HL-60 (cell line): Measurements from ENCODE around the gene PRPF6.

Experiments
- DNase-seq, 2 experiments: peaks; one replicate each; pipeline ENCODE4 v3.0.0-alpha.2; 2010 to 2020; ENCODE audit warnings: low read depth in 1 of 2, low spot score in 1 of 2
- H3K27ac ChIP-seq: fragments of 250-450 bp; sonication (Bioruptor Pico); replicated peaks from 2 replicates; pipeline ENCODE4 v1.5.1; 2020; ENCODE audit warnings: mild to moderate bottlenecking, moderate library complexity
- H3K27me3 ChIP-seq: fragments of 250-450 bp; sonication (Bioruptor Pico); 2 replicates; pipeline ENCODE4 v1.5.1; 2021; ENCODE audit warnings: mild to moderate bottlenecking, moderate library complexity; ENCODE audit not compliant: insufficient read depth, poor library complexity, severe bottlenecking
- H3K4me3 ChIP-seq: replicated peaks from 2 replicates; pipeline ENCODE4 v1.5.1; 2011; ENCODE audit warnings: mild to moderate bottlenecking, control low read depth, low read length; ENCODE audit not compliant: insufficient read depth
- GABPA ChIP-seq: IDR thresholded peaks from 2 replicates; pipeline ENCODE4 v1.6.1; 2012; ENCODE audit warnings: low read depth
- POLR2AphosphoS5 ChIP-seq: IDR thresholded peaks from 2 replicates; pipeline ENCODE4 v1.6.1; 2012; ENCODE audit warnings: low read depth
- SPI1 ChIP-seq: IDR thresholded peaks from 2 replicates; pipeline ENCODE4 v1.6.1; 2012; ENCODE audit warnings: low read depth, mild to moderate bottlenecking, borderline replicate concordance
- TF ChIP-seq, protein P1 (sequence below): IDR thresholded peaks from 2 replicates; pipeline ENCODE4 v1.6.1; 2012; ENCODE audit warnings: low read depth; ENCODE audit not compliant: insufficient replicate concordance
- TF ChIP-seq, protein P2 (sequence below): IDR thresholded peaks from one replicate; pipeline ENCODE4 v1.5.1; 2011; ENCODE audit warnings: low read length, control low read depth, inconsistent platforms; ENCODE audit not compliant: insufficient read depth

The PRPF6 gene

DNA sequence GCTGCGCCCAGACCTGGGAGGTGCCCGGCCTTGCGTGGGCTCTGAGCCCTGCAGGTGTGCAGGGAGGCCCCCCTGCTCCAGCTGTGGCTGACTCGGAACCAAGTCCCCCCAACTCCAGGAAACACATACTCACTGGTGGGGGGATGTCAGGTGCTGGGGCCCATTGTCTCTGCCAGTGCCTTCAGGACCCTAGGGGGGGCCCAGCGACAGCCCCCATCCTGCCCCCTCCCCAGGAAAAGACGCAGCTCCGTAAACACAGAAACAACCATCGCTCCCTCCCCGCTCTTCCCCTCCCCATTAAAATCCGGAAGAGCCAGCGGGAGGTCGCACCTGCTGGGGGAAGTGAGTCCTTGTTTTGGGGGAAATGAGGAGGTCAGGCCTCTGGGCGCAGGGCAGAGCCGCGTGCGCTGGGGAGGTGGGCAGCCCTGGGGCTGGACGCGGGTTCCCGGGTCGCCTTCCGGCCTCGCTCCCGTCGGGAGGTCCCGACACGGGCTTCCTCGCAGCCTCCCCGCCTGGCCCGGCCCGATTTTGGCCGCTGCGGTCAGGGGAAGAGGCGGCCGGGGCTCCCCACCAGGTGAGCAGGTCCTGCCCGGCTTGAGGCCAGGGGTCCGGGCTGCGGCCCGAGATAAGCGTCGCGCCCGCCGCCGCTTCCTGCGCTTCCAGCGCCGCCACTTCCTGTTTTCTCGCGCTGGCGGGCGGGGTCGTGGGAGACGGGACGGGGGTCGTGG is 61.3 kb downstream of the PRPF6 start:
- TF ChIP-seq SPI1, result peak; percentile 89
- no peak for TF ChIP-seq POLR2AphosphoS5
- DNase-seq, result peak in 1 of 2 experiments; percentile 29
- Histone ChIP-seq H3K27me3 (peaks cover 10% of the 10 kb centered on the region), H3K4me3 (peak overlapping the region; percentile 51), H3K27ac (peak overlapping the region; percentile 49)

DNA sequence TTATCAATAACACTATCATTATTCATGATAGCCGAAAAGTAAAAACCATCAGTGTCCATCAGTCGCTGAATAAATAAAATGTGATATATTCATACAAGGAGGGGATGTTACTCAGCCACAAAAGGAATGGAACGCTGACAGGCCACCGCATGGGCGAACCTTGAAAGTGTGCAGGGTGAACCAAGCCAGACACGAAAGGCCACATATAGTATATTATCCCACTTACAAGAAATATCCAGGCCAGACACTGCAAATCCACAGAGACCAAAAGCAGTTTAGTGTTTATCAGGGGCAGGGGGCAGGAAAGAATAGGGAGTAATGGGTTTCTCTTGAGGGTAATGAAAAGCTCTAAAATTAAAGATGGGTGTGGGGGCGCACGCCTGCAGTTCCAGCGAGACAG is 62.8 kb downstream of the PRPF6 start:
- H3K27ac ChIP-seq, result no peak overlapping the region
- H3K4me3 ChIP-seq, result no peak overlapping the region
- H3K27me3 ChIP-seq, result peaks cover 15% of the 10 kb centered on the region
- DNase-seq, result no peak
- no peak for TF ChIP-seq SPI1
- TF ChIP-seq, protein P1, sequence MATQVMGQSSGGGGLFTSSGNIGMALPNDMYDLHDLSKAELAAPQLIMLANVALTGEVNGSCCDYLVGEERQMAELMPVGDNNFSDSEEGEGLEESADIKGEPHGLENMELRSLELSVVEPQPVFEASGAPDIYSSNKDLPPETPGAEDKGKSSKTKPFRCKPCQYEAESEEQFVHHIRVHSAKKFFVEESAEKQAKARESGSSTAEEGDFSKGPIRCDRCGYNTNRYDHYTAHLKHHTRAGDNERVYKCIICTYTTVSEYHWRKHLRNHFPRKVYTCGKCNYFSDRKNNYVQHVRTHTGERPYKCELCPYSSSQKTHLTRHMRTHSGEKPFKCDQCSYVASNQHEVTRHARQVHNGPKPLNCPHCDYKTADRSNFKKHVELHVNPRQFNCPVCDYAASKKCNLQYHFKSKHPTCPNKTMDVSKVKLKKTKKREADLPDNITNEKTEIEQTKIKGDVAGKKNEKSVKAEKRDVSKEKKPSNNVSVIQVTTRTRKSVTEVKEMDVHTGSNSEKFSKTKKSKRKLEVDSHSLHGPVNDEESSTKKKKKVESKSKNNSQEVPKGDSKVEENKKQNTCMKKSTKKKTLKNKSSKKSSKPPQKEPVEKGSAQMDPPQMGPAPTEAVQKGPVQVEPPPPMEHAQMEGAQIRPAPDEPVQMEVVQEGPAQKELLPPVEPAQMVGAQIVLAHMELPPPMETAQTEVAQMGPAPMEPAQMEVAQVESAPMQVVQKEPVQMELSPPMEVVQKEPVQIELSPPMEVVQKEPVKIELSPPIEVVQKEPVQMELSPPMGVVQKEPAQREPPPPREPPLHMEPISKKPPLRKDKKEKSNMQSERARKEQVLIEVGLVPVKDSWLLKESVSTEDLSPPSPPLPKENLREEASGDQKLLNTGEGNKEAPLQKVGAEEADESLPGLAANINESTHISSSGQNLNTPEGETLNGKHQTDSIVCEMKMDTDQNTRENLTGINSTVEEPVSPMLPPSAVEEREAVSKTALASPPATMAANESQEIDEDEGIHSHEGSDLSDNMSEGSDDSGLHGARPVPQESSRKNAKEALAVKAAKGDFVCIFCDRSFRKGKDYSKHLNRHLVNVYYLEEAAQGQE, result no peak
- TF ChIP-seq POLR2AphosphoS5, result no peak
- TF ChIP-seq GABPA, result no peak
- TF ChIP-seq, protein P2, sequence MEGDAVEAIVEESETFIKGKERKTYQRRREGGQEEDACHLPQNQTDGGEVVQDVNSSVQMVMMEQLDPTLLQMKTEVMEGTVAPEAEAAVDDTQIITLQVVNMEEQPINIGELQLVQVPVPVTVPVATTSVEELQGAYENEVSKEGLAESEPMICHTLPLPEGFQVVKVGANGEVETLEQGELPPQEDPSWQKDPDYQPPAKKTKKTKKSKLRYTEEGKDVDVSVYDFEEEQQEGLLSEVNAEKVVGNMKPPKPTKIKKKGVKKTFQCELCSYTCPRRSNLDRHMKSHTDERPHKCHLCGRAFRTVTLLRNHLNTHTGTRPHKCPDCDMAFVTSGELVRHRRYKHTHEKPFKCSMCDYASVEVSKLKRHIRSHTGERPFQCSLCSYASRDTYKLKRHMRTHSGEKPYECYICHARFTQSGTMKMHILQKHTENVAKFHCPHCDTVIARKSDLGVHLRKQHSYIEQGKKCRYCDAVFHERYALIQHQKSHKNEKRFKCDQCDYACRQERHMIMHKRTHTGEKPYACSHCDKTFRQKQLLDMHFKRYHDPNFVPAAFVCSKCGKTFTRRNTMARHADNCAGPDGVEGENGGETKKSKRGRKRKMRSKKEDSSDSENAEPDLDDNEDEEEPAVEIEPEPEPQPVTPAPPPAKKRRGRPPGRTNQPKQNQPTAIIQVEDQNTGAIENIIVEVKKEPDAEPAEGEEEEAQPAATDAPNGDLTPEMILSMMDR, result no peak

DNA sequence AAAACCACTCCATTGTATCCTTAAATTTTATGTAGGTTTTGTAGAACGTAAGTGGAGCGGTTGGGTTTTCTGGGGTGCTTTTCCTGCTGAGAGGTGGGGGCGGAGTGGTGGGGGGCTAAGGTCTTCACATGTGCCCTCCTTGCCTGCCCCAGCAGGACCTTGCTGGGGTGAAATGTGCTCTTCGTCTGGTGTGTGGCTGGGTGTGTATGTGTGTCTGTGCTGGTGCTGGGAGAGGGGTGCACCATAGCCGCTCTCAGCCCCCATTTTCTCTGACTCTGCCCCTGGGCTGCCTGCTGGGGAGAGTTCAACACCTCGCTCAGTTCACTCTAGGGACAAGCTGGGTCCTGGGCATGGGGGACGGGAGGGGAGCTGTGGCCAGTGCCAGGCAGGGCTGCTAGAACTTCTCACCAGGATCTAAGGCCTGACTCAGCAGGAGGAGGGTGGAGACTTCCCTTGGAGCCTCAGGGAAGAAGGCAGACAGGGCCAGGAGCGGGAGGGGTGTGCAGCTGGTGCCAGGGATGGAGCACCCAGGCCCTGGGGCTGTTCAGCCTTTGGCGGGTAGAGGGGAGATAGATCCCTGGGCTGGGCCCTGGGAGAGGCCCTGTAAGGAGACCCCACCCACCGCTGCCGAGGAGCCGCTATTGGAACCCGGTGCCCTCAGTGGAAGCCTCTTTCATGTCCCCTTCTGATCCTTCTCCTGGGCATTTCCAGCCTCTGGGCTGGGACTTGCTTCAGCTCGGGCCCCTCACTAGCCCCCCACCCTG is 63.7 kb downstream of the PRPF6 start:
- Histone ChIP-seq H3K27me3 (peaks cover 16% of the 10 kb centered on the region), H3K4me3 (no peak overlapping the region), H3K27ac (no peak overlapping the region)
- DNase-seq, result no peak
- TF ChIP-seq, protein P1, result no peak
- TF ChIP-seq, protein P2, result no peak
- no peak for TF ChIP-seq GABPA
- TF ChIP-seq SPI1, result no peak
- no peak for TF ChIP-seq POLR2AphosphoS5

DNA sequence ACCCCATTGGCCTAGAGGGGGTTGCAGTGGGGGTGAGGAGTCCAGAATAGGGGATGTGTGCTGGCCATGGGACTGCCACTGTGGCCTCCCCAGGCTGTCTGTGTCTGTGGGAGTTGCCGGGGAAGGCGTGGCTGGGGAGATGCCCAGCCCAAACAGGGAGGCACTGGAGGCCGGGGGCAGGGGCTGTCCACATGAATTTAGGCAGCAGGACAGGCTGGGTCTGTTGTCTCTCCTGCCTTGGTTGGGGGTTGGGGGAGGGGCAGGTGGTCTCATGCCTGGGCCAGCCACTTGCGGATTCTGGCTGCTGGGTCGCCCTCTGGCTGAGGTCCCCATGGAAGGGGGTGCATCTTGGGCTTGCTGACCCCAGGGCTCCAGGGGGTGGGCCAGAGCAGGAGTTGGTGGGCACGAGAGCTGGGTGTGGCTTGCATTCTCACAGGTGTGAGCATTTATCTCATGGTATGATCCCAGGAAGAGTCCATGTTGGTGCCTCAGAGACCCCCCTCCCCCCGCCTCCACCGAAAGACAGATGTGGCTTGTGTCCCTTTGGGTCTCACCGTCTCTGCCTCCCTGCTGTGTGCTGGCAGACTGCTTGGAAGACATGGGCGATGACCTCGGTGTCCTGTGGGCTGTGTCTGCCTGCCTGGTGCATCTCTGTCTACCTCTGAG is 64.5 kb downstream of the PRPF6 start:
- H3K4me3 ChIP-seq, result no peak overlapping the region
- DNase-seq, result no peak
- H3K27ac ChIP-seq, result no peak overlapping the region
- TF ChIP-seq POLR2AphosphoS5 (no peak), GABPA (no peak), SPI1 (no peak)
- TF ChIP-seq, protein P1, result no peak
- TF ChIP-seq, protein P2, result no peak
- peaks cover 23% of the 10 kb centered on the region for H3K27me3 ChIP-seq
